CD4-positive, alpha-beta T cell treated with Interleukin-6 for 4 hours (primary cell): ENCODE data around the gene SON.
"Not testable (repeated sequence)": the region's sequence is repeated elsewhere in the genome, so short reads cannot be mapped to it uniquely, and the experiment has no call there.

Source experiments
- DNase-seq: peaks from one replicate; pipeline ENCODE4 v3.0.0-alpha.2; 2020; ENCODE audit warnings: mixed read lengths

SON gene

DNA sequence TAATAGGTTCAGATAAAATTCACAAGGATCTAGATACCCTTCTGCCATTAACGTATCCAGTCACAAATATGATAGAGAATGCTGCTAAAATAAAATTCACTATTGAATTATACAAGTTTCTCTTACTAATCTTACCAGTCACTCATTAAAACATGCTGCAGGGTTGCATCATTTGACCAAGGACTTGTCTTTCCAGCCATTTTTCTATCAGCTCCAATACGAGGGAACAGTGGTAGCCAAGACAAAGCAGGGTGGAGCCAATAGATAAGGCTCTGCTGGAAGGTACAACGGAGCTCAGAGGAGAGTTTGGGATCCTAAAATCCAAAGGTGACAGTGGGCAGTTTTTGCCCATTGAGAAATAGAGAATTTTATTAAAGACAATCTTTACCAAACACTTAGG is 41.6 kb downstream of the SON start:
- DNase-seq = no peak

DNA sequence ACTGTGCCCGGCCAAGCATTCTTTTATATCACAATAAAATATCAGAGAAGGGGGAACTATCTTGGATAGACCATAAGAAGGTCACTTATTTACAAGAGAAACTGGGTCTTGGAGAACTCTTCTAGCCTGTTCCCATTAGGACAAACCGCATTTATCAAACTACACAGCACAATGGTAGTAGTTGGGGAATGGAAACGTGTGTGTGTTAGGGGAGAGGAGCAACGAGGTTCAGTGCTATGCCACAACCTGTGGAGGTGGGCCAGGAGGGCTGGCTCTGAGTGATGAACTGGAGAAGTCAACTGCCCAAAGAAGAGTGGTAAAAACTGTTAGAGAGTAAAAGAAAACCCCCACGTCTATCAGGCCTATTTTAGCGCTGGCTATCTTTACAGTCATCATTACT is 44.1 kb downstream of the SON start:
- no peak for DNase-seq

GRCh38 chr21:33587792-33588484 is 45.1 kb downstream of the SON start:
- peak; percentile 40 for DNase-seq

GRCh38 chr21:33588485-33589335 is 45.9 kb downstream of the SON start, which contains the start of gene DONSON:
Gene DONSON, minus strand, starts transcription at chr21:33588684. Its CDS starts 43 bp downstream, at chr21:33588641.
- DNase-seq = peak; percentile 90

GRCh38 chr21:33598051-33598450 is 55.2 kb downstream of the SON start:
- no peak for DNase-seq

DNA sequence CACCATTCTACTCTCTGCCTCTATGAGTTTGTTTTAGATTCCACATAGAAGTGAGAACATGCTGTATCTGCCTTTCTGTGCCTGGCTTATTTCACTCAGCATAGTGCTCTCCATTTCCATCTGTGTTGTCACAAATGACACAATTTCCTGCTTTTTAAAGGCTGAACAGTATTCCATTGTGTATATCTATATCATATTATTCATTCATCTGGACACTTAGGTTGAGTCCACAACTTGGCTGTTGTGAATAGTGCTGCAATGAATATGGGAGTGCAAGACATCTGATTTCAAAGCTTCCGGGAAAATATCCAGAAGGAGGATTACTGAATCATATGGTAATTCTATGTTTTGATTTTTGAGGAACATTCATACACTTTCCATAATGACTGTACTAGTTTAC is 65.7 kb downstream of the SON start:
- no peak for DNase-seq

GRCh38 chr21:33611006-33611744 is 68.3 kb downstream of the SON start:
- no peak for DNase-seq

DNA sequence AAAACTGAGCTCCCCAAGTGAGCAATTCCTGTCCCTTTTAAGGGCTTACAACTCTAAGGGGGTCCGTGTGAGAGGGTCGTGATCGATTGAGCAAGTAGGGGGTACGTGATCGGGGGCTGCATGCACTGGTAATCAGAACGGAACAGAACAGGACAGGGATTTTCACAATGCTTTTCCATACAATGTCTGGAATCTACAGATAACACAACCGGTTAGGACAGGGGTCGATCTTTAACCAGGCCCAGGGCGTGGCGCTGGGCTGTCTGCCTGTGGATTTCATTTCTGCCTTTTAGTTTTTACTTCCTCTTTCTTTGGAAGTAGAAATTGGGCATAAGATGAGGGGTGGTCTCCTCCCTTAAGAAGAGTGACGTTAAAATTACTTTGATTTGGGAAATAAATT is 74.7 kb downstream of the SON start:
- DNase-seq = not testable (repeated sequence)

GRCh38 chr21:33618407-33618806 is 75.6 kb downstream of the SON start:
- DNase-seq = no peak

DNA sequence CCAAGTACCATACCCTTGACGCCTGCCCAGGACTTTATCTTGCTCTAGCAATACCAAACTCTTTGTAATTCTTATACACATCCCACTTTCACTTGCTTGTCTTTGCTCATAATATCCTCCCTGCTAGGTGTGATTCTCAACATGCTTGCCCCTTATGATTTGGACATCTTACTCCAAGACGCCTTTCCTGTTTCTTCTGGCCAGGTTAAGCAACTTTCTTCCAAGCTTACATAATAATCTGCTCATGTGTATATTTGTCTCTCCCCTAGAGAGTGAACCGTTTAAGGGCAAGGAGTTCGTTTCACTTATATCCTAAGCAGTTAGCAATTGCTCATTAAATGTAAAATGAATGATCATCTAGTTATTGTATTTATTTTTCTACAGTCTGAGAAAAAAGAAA is 76.9 kb downstream of the SON start:
- no peak for DNase-seq

DNA sequence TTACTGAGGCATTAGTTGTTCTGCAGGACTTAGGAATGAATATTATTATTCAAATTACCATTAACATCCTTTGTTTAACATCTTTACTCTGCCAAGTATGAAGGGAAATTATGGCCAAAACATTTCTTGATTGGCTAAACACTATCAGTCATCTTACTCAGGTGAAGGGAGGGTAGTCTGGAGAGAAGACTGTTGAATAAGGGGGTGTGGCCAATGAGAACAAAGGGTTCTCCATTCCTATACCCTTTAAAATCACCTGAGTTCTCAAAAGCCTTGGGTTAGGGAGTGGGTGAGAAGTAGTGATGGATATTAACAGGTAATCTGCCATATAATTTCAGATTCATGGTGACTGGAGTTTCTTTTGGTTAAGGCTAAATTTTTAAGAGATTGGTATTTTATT is 79.4 kb downstream of the SON start:
- DNase-seq = no peak

DNA sequence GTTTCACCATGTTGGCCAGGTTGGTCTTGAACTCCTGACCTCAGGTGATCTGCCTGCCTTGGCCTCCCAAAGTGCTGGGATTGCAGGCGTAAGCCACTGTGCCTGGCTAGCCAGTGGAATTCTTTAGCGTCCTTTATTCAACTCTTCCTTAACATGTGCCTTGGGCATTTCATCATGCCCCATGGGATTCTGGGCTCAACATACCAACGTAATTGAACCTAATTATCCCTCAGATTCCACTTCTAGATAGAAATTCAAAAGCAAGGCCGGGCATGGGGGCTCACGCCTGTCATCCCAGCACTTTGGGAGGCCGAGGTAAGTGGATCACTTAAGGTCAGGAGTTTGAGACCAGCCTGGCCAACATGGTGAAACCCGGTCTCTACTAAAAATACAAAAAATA is 83.3 kb downstream of the SON start:
- DNase-seq = not testable (repeated sequence)
